GM23248 (cell line): ENCODE measurements around the gene HAO2. TPM values are rescaled to one million over a fixed set of nuclear protein-coding genes. Genes with fewer than 3 reads are reported as not detected.

Experiments
- DNase-seq: peaks from one replicate; pipeline ENCODE4 v3.0.0-alpha.2; 2015
- H2AFZ ChIP-seq: fragments of 200-600 bp; sonication (generic); 2 replicates; pipeline ENCODE4 v1.6.1; 2016; ENCODE audit warnings: antibody characterized with exemption
- H3F3A ChIP-seq: fragments of 200-600 bp; sonication (generic); 2 replicates; pipeline ENCODE4 v1.6.1; 2016; ENCODE audit warnings: mild to moderate bottlenecking, antibody characterized with exemption, mixed run types; ENCODE audit not compliant: insufficient read depth
- H3K27ac ChIP-seq: fragments of 200-600 bp; sonication (generic); 2 replicates; pipeline ENCODE4 v1.5.1; 2016; ENCODE audit warnings: mild to moderate bottlenecking
- H3K27me3 ChIP-seq: fragments of 200-600 bp; sonication (generic); replicated peaks from 2 replicates; pipeline ENCODE4 v1.6.1; 2016; ENCODE audit warnings: mild to moderate bottlenecking; ENCODE audit not compliant: insufficient read depth
- H3K36me3 ChIP-seq: fragments of 200-600 bp; sonication (generic); 2 replicates; pipeline ENCODE4 v1.6.1; 2016; ENCODE audit warnings: low read depth, mild to moderate bottlenecking
- H3K4me1 ChIP-seq: fragments of 200-600 bp; sonication (generic); 2 replicates; pipeline ENCODE4 v1.6.1; 2016; ENCODE audit warnings: mild to moderate bottlenecking; ENCODE audit not compliant: insufficient read depth
- H3K4me2 ChIP-seq: fragments of 200-600 bp; sonication (generic); one replicate; pipeline ENCODE4 v1.6.1; 2016; ENCODE audit warnings: mild to moderate bottlenecking; ENCODE audit not compliant: unreplicated experiment
- H3K4me3 ChIP-seq: fragments of 200-600 bp; sonication (generic); 2 replicates; pipeline ENCODE4 v1.5.1; 2016; ENCODE audit warnings: mild to moderate bottlenecking
- H3K79me2 ChIP-seq: fragments of 200-600 bp; sonication (generic); 2 replicates; pipeline ENCODE4 v1.6.1; 2016; ENCODE audit warnings: mild to moderate bottlenecking; ENCODE audit not compliant: insufficient read depth
- H3K9ac ChIP-seq: fragments of 200-600 bp; sonication (generic); 2 replicates; pipeline ENCODE4 v1.6.1; 2016; ENCODE audit warnings: mild to moderate bottlenecking
- H3K9me2 ChIP-seq: fragments of 200-600 bp; sonication (generic); 2 replicates; pipeline ENCODE4 v1.6.1; 2016; ENCODE audit warnings: mixed run types, mild to moderate bottlenecking, moderate library complexity; ENCODE audit not compliant: insufficient read depth
- H3K9me3 ChIP-seq: fragments of 200-600 bp; sonication (generic); one replicate; pipeline ENCODE4 v1.6.1; 2017; ENCODE audit warnings: low read depth
- H4K20me1 ChIP-seq: fragments of 200-600 bp; sonication (generic); 2 replicates; pipeline ENCODE4 v1.6.0; 2016; ENCODE audit not compliant: insufficient read depth
- EZH2 ChIP-seq: fragments of 200-600 bp; sonication (generic); IDR thresholded peaks from 2 replicates; pipeline ENCODE4 v1.6.1; 2018; ENCODE audit warnings: antibody characterized with exemption, mild to moderate bottlenecking; ENCODE audit not compliant: insufficient read depth, poor library complexity, severe bottlenecking
- EZH2phosphoT487 ChIP-seq: fragments of 200-600 bp; sonication (generic); IDR thresholded peaks from 2 replicates; pipeline ENCODE4 v1.6.1; 2018; ENCODE audit warnings: antibody characterized with exemption, moderate library complexity, mild to moderate bottlenecking, low read depth; ENCODE audit not compliant: insufficient read depth
- WGBS, 2 experiments: methylation state at CpG; one replicate each; pipeline ENCODE4 v1.1.6; 2015 to 2017; ENCODE audit warnings: low lambda C conversion rate in 2 of 2, low coverage in 1 of 2; ENCODE audit errors: missing lambda C conversion rate in 2 of 2; 5-methylcytosine and 5-hydroxymethylcytosine counted together
- in situ Hi-C: fragments of 300-500 bp; cut with MboI; formaldehyde crosslinking; loops from 2 replicates; pipeline ENCODE4 v1.15.0; 2020
- polyA plus RNA-seq: library from polyadenylated mRNA; unstranded; fragments of >200 nt; fragmentation: Nextera tagmentation; extraction: Ambion mirVana; gene quantifications from 2 replicates; pipeline ENCODE4 v1.2.1, GENCODE V29; 2016
- total RNA-seq: library from RNA; depleted of rRNA; stranded (reverse); fragments of >200 nt; shearing (Covaris generic); gene quantifications from 2 replicates; pipeline ENCODE4 v1.2.3, GENCODE V29; 2014

Gene HAO2
- total and polyA plus RNA-seq, 2 experiments from 2014 or later = not detected

DNA sequence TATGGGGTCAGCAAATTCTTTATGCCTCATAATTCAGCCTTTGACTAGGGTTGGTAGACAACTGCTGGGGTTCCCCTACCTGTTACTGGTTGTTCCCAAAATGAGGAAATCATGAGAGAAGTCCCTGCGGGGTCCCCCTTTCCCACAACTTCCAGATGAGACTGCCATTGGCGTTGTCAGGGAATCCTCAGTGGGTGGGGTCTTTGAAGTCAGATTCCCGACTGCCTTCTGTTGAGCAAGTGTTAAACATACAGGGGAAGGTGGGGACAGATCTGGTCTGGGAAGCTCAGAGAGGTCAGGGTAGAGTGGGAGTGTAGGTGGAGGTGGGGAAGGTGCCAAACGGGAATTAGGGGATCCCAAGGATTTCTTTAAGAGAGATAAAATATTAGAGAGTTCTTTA, 61.1 kb downstream of the HAO2 start:
- Histone ChIP-seq H3K9ac (no peak overlapping the region), H3K27me3 (peaks cover 25% of the 10 kb centered on the region; the same call in 1 of the 2 replicates), H4K20me1 (no peaks in the 10 kb centered on the region), H3K9me3 (no peaks in the 10 kb centered on the region), H3K9me2 (no peaks in the 10 kb centered on the region), H3K4me1 (no peaks in the 10 kb centered on the region), H3K4me2 (no peak overlapping the region), H3F3A (no peaks in the 10 kb centered on the region), H3K36me3 (no peaks in the 10 kb centered on the region), H2AFZ (no peak overlapping the region), H3K4me3 (no peak overlapping the region), H3K79me2 (no peaks in the 10 kb centered on the region), H3K27ac (no peak overlapping the region)
- in situ Hi-C loops = no loop called here
- TF ChIP-seq EZH2 (no peak), EZH2phosphoT487 (no peak)
- no peak for DNase-seq
- WGBS, 2 experiments = 55 to 58% methylated on average over 4 of the region's 4 CpGs

- TF ChIP-seq EZH2 (no peak), EZH2phosphoT487 (no peak)
- no peak for DNase-seq
These were observed 61.9 kb downstream of the HAO2 start for GRCh38 chr1:119430486-119430885.

DNA sequence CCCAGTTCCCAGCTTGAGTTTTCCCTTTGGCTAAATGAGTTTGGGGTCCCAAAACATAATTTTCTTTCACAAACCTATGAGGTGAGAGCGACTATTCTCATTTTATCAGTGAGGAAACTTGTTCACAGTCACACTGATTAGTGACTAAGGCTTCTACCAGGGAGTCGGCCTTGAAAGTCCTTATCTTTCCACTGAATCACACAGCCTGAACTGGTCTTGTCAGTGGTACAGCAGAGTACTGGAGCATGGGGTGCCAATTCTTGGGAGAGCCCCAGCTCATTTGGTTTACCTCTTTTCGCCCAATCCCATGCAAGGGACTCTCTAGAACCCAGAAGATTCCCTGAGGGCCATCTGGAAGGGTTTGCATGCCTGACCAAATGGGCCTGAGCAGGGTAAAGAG, 63.3 kb downstream of the HAO2 start:
- Histone ChIP-seq H3K9ac (no peak overlapping the region), H3K4me2 (no peak overlapping the region), H3K4me1 (no peaks in the 10 kb centered on the region), H4K20me1 (no peaks in the 10 kb centered on the region), H2AFZ (no peak overlapping the region), H3F3A (no peaks in the 10 kb centered on the region), H3K27ac (no peak overlapping the region), H3K9me3 (no peaks in the 10 kb centered on the region), H3K4me3 (no peak overlapping the region), H3K27me3 (peaks cover 30% of the 10 kb centered on the region; the same call in 1 of the 2 replicates), H3K36me3 (no peaks in the 10 kb centered on the region), H3K9me2 (no peaks in the 10 kb centered on the region), H3K79me2 (no peaks in the 10 kb centered on the region)
- TF ChIP-seq EZH2phosphoT487 = no peak
- no peak for TF ChIP-seq EZH2
- no peak for DNase-seq
- in situ Hi-C loops = no loop called here
- 48 to 49% methylated on average over 3 of the region's 3 CpGs for WGBS, 2 experiments

More at GRCh38 chr1:119430486-119430885, 61.9 kb downstream of the HAO2 start:
- no peak overlapping the region for H3K4me3 ChIP-seq
- no peak overlapping the region for H3K27ac ChIP-seq
- H3K27me3 ChIP-seq = peaks cover 25% of the 10 kb centered on the region; the same call in 1 of the 2 replicates
- no peaks in the 10 kb centered on the region for H3K36me3 ChIP-seq
- H3K4me1 ChIP-seq = no peaks in the 10 kb centered on the region
- no peak overlapping the region for H2AFZ ChIP-seq
- no peaks in the 10 kb centered on the region for H3K79me2 ChIP-seq
- WGBS, 2 experiments = 44 to 55% methylated on average over 2 of the region's 2 CpGs
- no peak overlapping the region for H3K4me2 ChIP-seq
- no peaks in the 10 kb centered on the region for H3K9me2 ChIP-seq
- in situ Hi-C loops = no loop called here
- no peaks in the 10 kb centered on the region for H3K9me3 ChIP-seq
- no peak overlapping the region for H3K9ac ChIP-seq
- no peaks in the 10 kb centered on the region for H3F3A ChIP-seq
- H4K20me1 ChIP-seq = no peaks in the 10 kb centered on the region

- in situ Hi-C loops = no loop called here
These were observed 66.5 kb downstream of the HAO2 start for GRCh38 chr1:119435052-119435451.

DNA sequence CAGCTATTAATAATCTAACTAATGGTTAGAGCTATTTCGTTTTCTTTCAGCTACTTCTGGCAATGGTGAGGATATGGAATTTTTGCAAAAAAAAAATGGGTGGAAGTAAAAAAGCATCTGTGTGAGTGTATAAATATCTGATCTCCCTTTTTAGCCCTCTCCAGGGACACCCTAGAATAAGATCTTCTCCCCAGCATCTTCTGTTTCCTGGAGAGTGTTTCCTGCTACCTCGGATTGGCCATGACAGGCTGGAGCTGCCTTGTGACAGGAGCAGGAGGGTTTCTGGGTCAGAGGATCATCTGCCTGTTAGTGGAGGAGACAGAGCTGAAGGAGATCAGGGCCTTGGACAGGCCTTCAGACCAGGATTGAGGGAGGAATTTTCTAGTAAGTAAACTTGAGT, 70.2 kb downstream of the HAO2 start:
- Histone ChIP-seq H3F3A (no peaks in the 10 kb centered on the region), H2AFZ (no peak overlapping the region), H3K4me2 (no peak overlapping the region), H3K9me2 (no peaks in the 10 kb centered on the region), H3K9me3 (no peaks in the 10 kb centered on the region), H3K4me3 (no peak overlapping the region), H3K4me1 (no peaks in the 10 kb centered on the region), H3K79me2 (no peaks in the 10 kb centered on the region), H4K20me1 (no peaks in the 10 kb centered on the region), H3K36me3 (no peaks in the 10 kb centered on the region), H3K27ac (no peak overlapping the region), H3K9ac (no peak overlapping the region), H3K27me3 (peaks cover 41% of the 10 kb centered on the region)
- WGBS, 2 experiments = 26 to 29% methylated on average over 2 of the region's 2 CpGs
- TF ChIP-seq EZH2phosphoT487 = no peak
- TF ChIP-seq EZH2 = no peak
- in situ Hi-C loops = no loop called here
- no peak for DNase-seq

More at GRCh38 chr1:119435052-119435451, 66.5 kb downstream of the HAO2 start:
- peak; percentile 67 for DNase-seq
- no peaks in the 10 kb centered on the region for H3K4me1 ChIP-seq
- 33 to 36% methylated on average over 3 of the region's 3 CpGs for WGBS, 2 experiments
- H4K20me1 ChIP-seq = no peaks in the 10 kb centered on the region
- no peaks in the 10 kb centered on the region for H3K79me2 ChIP-seq
- no peak overlapping the region for H3K4me2 ChIP-seq
- no peak overlapping the region for H3K27ac ChIP-seq
- H3K9ac ChIP-seq = no peak overlapping the region
- TF ChIP-seq EZH2 (no peak), EZH2phosphoT487 (no peak)
- no peaks in the 10 kb centered on the region for H3K9me3 ChIP-seq
- H3K9me2 ChIP-seq = no peaks in the 10 kb centered on the region
- no peak overlapping the region for H3K4me3 ChIP-seq
- H3K36me3 ChIP-seq = no peaks in the 10 kb centered on the region
- no peak overlapping the region for H2AFZ ChIP-seq
- H3K27me3 ChIP-seq = peaks cover 40% of the 10 kb centered on the region; the same call in 1 of the 2 replicates
- H3F3A ChIP-seq = no peaks in the 10 kb centered on the region
